GM12864 (cell line): ENCODE measurements around the gene MISP.

Experiments used
- DNase-seq: peaks from one replicate; pipeline ENCODE4 v3.0.0-alpha.2; 2011; ENCODE audit warnings: low read depth
- H3K4me3 ChIP-seq: 2 replicates; pipeline ENCODE4 v1.5.1; 2011; ENCODE audit warnings: mild to moderate bottlenecking, low read depth, low read length, control low read depth
- CTCF ChIP-seq: IDR thresholded peaks from 2 replicates; pipeline ENCODE4 v1.5.1; 2011; ENCODE audit warnings: low read depth, mild to moderate bottlenecking, moderate library complexity, low read length, control low read depth, inconsistent platforms; ENCODE audit errors: missing control alignments

MISP gene

GRCh38 chr19:787536-787935 is 36.6 kb downstream of the MISP start:
- no peak overlapping the region for H3K4me3 ChIP-seq
- DNase-seq: no peak
- TF ChIP-seq CTCF: no peak

GRCh38 chr19:788686-788982 is 37.7 kb downstream of the MISP start:
- no peak overlapping the region for H3K4me3 ChIP-seq
- no peak for TF ChIP-seq CTCF
- DNase-seq: no peak

- no peak overlapping the region for H3K4me3 ChIP-seq
- no peak for DNase-seq
- no peak for TF ChIP-seq CTCF
These were observed 38.2 kb downstream of the MISP start for GRCh38 chr19:788983-789700.

- no peak for DNase-seq
- H3K4me3 ChIP-seq: no peak overlapping the region
- TF ChIP-seq CTCF: no peak
These were observed 38.8 kb downstream of the MISP start for GRCh38 chr19:789701-790060.

GRCh38 chr19:791007-791566 is 40.2 kb downstream of the MISP start:
- no peak for TF ChIP-seq CTCF
- DNase-seq: no peak

GRCh38 chr19:791567-792305 is 40.8 kb downstream of the MISP start:
- no peak overlapping the region for H3K4me3 ChIP-seq
- TF ChIP-seq CTCF: no peak
- DNase-seq: no peak

More at GRCh38 chr19:791007-791566, 40.2 kb downstream of the MISP start:
- no peak overlapping the region for H3K4me3 ChIP-seq
